ENCODE measurements around the gene B3GNT8.

DNA sequence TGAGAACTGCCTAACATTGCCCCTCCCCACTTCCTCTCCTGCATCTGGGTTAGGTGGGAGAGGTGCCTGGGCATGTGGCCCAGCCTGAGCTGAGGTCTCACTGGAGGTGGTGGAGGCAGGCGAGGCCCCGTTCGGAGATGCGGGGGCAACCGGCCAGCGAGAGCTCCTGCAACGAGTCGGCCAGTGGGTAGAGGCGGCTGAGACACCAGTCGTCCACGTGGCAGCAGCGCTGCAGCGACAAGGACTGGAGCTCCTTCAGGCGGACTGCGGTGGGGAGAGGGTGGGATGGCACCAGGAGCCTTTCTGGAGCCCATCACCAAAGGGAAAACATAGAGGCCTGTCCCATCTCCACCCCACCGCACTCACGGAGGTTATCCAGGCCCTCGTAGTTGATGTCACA is 6.0 kb upstream of the B3GNT8 start:
- TF ChIP-seq, protein P1, sequence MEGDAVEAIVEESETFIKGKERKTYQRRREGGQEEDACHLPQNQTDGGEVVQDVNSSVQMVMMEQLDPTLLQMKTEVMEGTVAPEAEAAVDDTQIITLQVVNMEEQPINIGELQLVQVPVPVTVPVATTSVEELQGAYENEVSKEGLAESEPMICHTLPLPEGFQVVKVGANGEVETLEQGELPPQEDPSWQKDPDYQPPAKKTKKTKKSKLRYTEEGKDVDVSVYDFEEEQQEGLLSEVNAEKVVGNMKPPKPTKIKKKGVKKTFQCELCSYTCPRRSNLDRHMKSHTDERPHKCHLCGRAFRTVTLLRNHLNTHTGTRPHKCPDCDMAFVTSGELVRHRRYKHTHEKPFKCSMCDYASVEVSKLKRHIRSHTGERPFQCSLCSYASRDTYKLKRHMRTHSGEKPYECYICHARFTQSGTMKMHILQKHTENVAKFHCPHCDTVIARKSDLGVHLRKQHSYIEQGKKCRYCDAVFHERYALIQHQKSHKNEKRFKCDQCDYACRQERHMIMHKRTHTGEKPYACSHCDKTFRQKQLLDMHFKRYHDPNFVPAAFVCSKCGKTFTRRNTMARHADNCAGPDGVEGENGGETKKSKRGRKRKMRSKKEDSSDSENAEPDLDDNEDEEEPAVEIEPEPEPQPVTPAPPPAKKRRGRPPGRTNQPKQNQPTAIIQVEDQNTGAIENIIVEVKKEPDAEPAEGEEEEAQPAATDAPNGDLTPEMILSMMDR (conservative IDR thresholded peaks at IDR 0.05; ENCODE audit: low read depth in 2 of 2): no peak
- no peak for TF ChIP-seq POLR2AphosphoS5 (IDR thresholded peaks at IDR 0.05; ENCODE audit: low read depth)
- TF ChIP-seq, protein P2, sequence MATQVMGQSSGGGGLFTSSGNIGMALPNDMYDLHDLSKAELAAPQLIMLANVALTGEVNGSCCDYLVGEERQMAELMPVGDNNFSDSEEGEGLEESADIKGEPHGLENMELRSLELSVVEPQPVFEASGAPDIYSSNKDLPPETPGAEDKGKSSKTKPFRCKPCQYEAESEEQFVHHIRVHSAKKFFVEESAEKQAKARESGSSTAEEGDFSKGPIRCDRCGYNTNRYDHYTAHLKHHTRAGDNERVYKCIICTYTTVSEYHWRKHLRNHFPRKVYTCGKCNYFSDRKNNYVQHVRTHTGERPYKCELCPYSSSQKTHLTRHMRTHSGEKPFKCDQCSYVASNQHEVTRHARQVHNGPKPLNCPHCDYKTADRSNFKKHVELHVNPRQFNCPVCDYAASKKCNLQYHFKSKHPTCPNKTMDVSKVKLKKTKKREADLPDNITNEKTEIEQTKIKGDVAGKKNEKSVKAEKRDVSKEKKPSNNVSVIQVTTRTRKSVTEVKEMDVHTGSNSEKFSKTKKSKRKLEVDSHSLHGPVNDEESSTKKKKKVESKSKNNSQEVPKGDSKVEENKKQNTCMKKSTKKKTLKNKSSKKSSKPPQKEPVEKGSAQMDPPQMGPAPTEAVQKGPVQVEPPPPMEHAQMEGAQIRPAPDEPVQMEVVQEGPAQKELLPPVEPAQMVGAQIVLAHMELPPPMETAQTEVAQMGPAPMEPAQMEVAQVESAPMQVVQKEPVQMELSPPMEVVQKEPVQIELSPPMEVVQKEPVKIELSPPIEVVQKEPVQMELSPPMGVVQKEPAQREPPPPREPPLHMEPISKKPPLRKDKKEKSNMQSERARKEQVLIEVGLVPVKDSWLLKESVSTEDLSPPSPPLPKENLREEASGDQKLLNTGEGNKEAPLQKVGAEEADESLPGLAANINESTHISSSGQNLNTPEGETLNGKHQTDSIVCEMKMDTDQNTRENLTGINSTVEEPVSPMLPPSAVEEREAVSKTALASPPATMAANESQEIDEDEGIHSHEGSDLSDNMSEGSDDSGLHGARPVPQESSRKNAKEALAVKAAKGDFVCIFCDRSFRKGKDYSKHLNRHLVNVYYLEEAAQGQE (IDR thresholded peaks at IDR 0.05; ENCODE audit: unreplicated experiment): no peak
- no peak for TF ChIP-seq EZH2 (IDR thresholded peaks at IDR 0.05; ENCODE audit: low read depth, unreplicated experiment)

All from GM23338 (cell line).